Thoracic aorta (tissue), 2 donors: ENCODE measurements around the gene RUVBL2. TPM values are rescaled to one million over a fixed set of nuclear protein-coding genes. Genes with fewer than 3 reads are reported as not detected.
"Not testable (repeated sequence)": the region's sequence is repeated elsewhere in the genome, so short reads cannot be mapped to it uniquely, and the experiment has no call there.

Experiments used
- ATAC-seq: fragments of 150-250 bp; one replicate; pipeline ENCODE4 v1.8.0; 2017; ENCODE audit warnings: low read depth; ENCODE audit not compliant: insufficient number of reproducible peaks, low FRiP score
- DNase-seq: peaks from one replicate; pipeline ENCODE4 v3.0.0-alpha.2; 2020; ENCODE audit warnings: low spot score
- H3K27ac ChIP-seq, 2 donors: fragments of 200-600 bp; sonication (generic); 1 replicate in 1 of 2; 2 replicates in 1 of 2; pipeline ENCODE4 v1.5.1; 2016; ENCODE audit warnings: mild to moderate bottlenecking in 2 of 2, moderate library complexity in 2 of 2
- H3K27me3 ChIP-seq: fragments of 200-600 bp; sonication (generic); replicated peaks from 2 replicates; pipeline ENCODE4 v1.6.0; 2016; ENCODE audit warnings: mild to moderate bottlenecking; ENCODE audit not compliant: insufficient read depth
- H3K36me3 ChIP-seq: fragments of 200-600 bp; sonication (generic); one replicate; pipeline ENCODE4 v1.5.1; 2016
- H3K4me1 ChIP-seq, 2 donors: fragments of 200-600 bp; sonication (generic); 1 replicate in 1 of 2; 2 replicates in 1 of 2; pipeline versions ENCODE4 v1.5.1 to v1.6.0; 2016; ENCODE audit warnings: low read depth in 2 of 2, mild to moderate bottlenecking in 1 of 2; ENCODE audit not compliant: control insufficient read depth in 1 of 2
- H3K4me3 ChIP-seq: fragments of 200-600 bp; sonication (generic); 2 replicates; pipeline ENCODE4 v1.5.1; 2016; ENCODE audit warnings: mild to moderate bottlenecking
- H3K9me3 ChIP-seq: fragments of 200-600 bp; sonication (generic); 2 replicates; pipeline ENCODE4 v1.5.1; 2016
- CTCF ChIP-seq: fragments of 200-600 bp; sonication (generic); IDR thresholded peaks from one replicate; pipeline ENCODE4 v1.5.1; 2019; ENCODE audit warnings: antibody characterized with exemption
- total RNA-seq, 2 donors: library from RNA; depleted of rRNA; stranded (reverse); fragments of >200 nt; gene quantifications; one replicate each; pipeline versions ENCODE4 v1.1.0 to v1.2.3, GENCODE V29; 2016

RUVBL2 gene
- total RNA-seq, 2 donors from 2014 or later, result 51.6 to 52.3 TPM

- H3K4me1 ChIP-seq, ATAC-seq, H3K36me3 ChIP-seq, H3K9me3 ChIP-seq, DNase-seq, H3K27me3 ChIP-seq, H3K27ac ChIP-seq, H3K4me3 ChIP-seq: not testable (repeated sequence)
Observed at GRCh38 chr19:49050376-49051033, 56.8 kb downstream of the RUVBL2 start.

GRCh38 chr19:49056101-49056901 lies 62.6 kb downstream of the RUVBL2 start:
- DNase-seq (no peak), ATAC-seq (no peak)
- no peaks in the 10 kb centered on the region for H3K9me3 ChIP-seq
- TF ChIP-seq CTCF, result peak; percentile 28
- H3K27ac ChIP-seq, result no peak overlapping the region
- no peaks in the 10 kb centered on the region for H3K27me3 ChIP-seq
- H3K4me3 ChIP-seq, result peak overlapping the region; percentile 89
- H3K36me3 ChIP-seq, result no peaks in the 10 kb centered on the region
- peaks cover 3 to 18% of the 10 kb centered on the region in 2 donors for H3K4me1 ChIP-seq

- H3K36me3 ChIP-seq, H3K9me3 ChIP-seq, H3K27ac ChIP-seq, H3K27me3 ChIP-seq, ATAC-seq, DNase-seq: not testable (repeated sequence)
- Histone ChIP-seq H3K4me3 (peak overlapping the region; percentile 89), H3K4me1 (peaks cover 3 to 18% of the 10 kb centered on the region in 2 donors)
Observed at GRCh38 chr19:49056902-49057596, 63.4 kb downstream of the RUVBL2 start.

- Histone ChIP-seq H3K4me1 (peaks cover 3 to 18% of the 10 kb centered on the region in 2 donors), H3K9me3 (no peaks in the 10 kb centered on the region), H3K36me3 (no peaks in the 10 kb centered on the region), H3K27me3 (no peaks in the 10 kb centered on the region), H3K27ac (no peak within 1 kb of the TSS), H3K4me3 (peak within 1 kb of the TSS; percentile 89)
- no peak for ATAC-seq
- peak; percentile 22 for DNase-seq
- TF ChIP-seq CTCF, result no peak
Observed at GRCh38 chr19:49057636-49058234, 64.0 kb downstream of the RUVBL2 start, which contains the start of gene CGB7. Gene CGB7, minus strand, starts transcription at chr19:49057749. Its CDS starts 2,374 bp downstream, at chr19:49055375.

GRCh38 chr19:49058562-49058961 lies 64.9 kb downstream of the RUVBL2 start:
- no peak for TF ChIP-seq CTCF
- Histone ChIP-seq H3K4me3 (no peak overlapping the region), H3K9me3 (no peaks in the 10 kb centered on the region), H3K4me1 (peaks cover 3 to 18% of the 10 kb centered on the region in 2 donors), H3K27me3 (no peaks in the 10 kb centered on the region), H3K27ac (no peak overlapping the region), H3K36me3 (no peaks in the 10 kb centered on the region)
- ATAC-seq (no peak), DNase-seq (no peak)
